ENCODE measurements around the gene RPS21.

The RPS21 gene

GRCh38 chr20:62392077-62392418 is 5.1 kb downstream of the RPS21 start:
- no peak overlapping the region for H3K4me3 ChIP-seq (ENCODE audit: insufficient read length, low read depth)
- H3K4me1 ChIP-seq (ENCODE audit: insufficient read depth, insufficient read length): no peaks in the 10 kb centered on the region
- H3K9ac ChIP-seq (ENCODE audit: insufficient read length, low read depth): no peak overlapping the region
- no peaks in the 10 kb centered on the region for H3K9me3 ChIP-seq (ENCODE audit: insufficient read depth, low read length)
- TF ChIP-seq SUZ12 (IDR thresholded peaks at IDR 0.05; ENCODE audit: extremely low read depth, insufficient read depth, insufficient read length): no peak
- TF ChIP-seq YY1 (IDR thresholded peaks at IDR 0.05; ENCODE audit: insufficient read depth, insufficient read length): no peak
- TF ChIP-seq ZNF274 (IDR thresholded peaks at IDR 0.05; ENCODE audit: low read depth, low read length): no peak
- H3K27me3 ChIP-seq (ENCODE audit: insufficient read depth, insufficient read length): no peaks in the 10 kb centered on the region
- H3K36me3 ChIP-seq (ENCODE audit: insufficient read depth, insufficient read length, low read length): peaks cover 87% of the 10 kb centered on the region
- DNase-seq (ENCODE audit: low read depth, low spot score): no peak

GRCh38 chr20:62392621-62393334 is 5.9 kb downstream of the RPS21 start:
- Histone ChIP-seq H3K9ac (ENCODE audit: insufficient read length, low read depth) (no peak overlapping the region), H3K36me3 (ENCODE audit: insufficient read depth, insufficient read length, low read length) (peaks cover 85% of the 10 kb centered on the region), H3K27me3 (ENCODE audit: insufficient read depth, insufficient read length) (no peaks in the 10 kb centered on the region), H3K4me1 (ENCODE audit: insufficient read depth, insufficient read length) (no peaks in the 10 kb centered on the region), H3K4me3 (ENCODE audit: insufficient read length, low read depth) (no peak overlapping the region), H3K9me3 (ENCODE audit: insufficient read depth, low read length) (no peaks in the 10 kb centered on the region)
- DNase-seq (ENCODE audit: low read depth, low spot score): no peak
- TF ChIP-seq ZNF274 (IDR thresholded peaks at IDR 0.05; ENCODE audit: low read depth, low read length): no peak
- TF ChIP-seq SUZ12 (IDR thresholded peaks at IDR 0.05; ENCODE audit: extremely low read depth, insufficient read depth, insufficient read length): no peak
- no peak for TF ChIP-seq YY1 (IDR thresholded peaks at IDR 0.05; ENCODE audit: insufficient read depth, insufficient read length)

- peaks cover 80% of the 10 kb centered on the region for H3K36me3 ChIP-seq (ENCODE audit: insufficient read depth, insufficient read length, low read length)
- TF ChIP-seq YY1 (IDR thresholded peaks at IDR 0.05; ENCODE audit: insufficient read depth, insufficient read length): no peak
- no peak for TF ChIP-seq ZNF274 (IDR thresholded peaks at IDR 0.05; ENCODE audit: low read depth, low read length)
- TF ChIP-seq SUZ12 (IDR thresholded peaks at IDR 0.05; ENCODE audit: extremely low read depth, insufficient read depth, insufficient read length): no peak
- no peak overlapping the region for H3K9ac ChIP-seq (ENCODE audit: insufficient read length, low read depth)
- H3K9me3 ChIP-seq (ENCODE audit: insufficient read depth, low read length): no peaks in the 10 kb centered on the region
- DNase-seq (ENCODE audit: low read depth, low spot score): no peak
- no peaks in the 10 kb centered on the region for H3K4me1 ChIP-seq (ENCODE audit: insufficient read depth, insufficient read length)
- H3K27me3 ChIP-seq (ENCODE audit: insufficient read depth, insufficient read length): no peaks in the 10 kb centered on the region
- no peak overlapping the region for H3K4me3 ChIP-seq (ENCODE audit: insufficient read length, low read depth)
Observed at GRCh38 chr20:62393335-62393665, 6.4 kb downstream of the RPS21 start.

- no peaks in the 10 kb centered on the region for H3K9me3 ChIP-seq (ENCODE audit: insufficient read depth, low read length)
- H3K36me3 ChIP-seq (ENCODE audit: insufficient read depth, insufficient read length, low read length): peaks cover 75% of the 10 kb centered on the region
- H3K27me3 ChIP-seq (ENCODE audit: insufficient read depth, insufficient read length): no peaks in the 10 kb centered on the region
- H3K9ac ChIP-seq (ENCODE audit: insufficient read length, low read depth): no peak overlapping the region
- no peak overlapping the region for H3K4me3 ChIP-seq (ENCODE audit: insufficient read length, low read depth)
- H3K4me1 ChIP-seq (ENCODE audit: insufficient read depth, insufficient read length): no peaks in the 10 kb centered on the region
- no peak for DNase-seq (ENCODE audit: low read depth, low spot score)
- TF ChIP-seq ZNF274 (IDR thresholded peaks at IDR 0.05; ENCODE audit: low read depth, low read length) (no peak), SUZ12 (IDR thresholded peaks at IDR 0.05; ENCODE audit: extremely low read depth, insufficient read depth, insufficient read length) (no peak), YY1 (IDR thresholded peaks at IDR 0.05; ENCODE audit: insufficient read depth, insufficient read length) (no peak)
Observed at GRCh38 chr20:62393830-62394229, 6.9 kb downstream of the RPS21 start.

- Histone ChIP-seq H3K4me3 (ENCODE audit: insufficient read length, low read depth) (no peak overlapping the region), H3K9ac (ENCODE audit: insufficient read length, low read depth) (peak overlapping the region; percentile 26), H3K4me1 (ENCODE audit: insufficient read depth, insufficient read length) (no peaks in the 10 kb centered on the region), H3K36me3 (ENCODE audit: insufficient read depth, insufficient read length, low read length) (peaks cover 68% of the 10 kb centered on the region), H3K27me3 (ENCODE audit: insufficient read depth, insufficient read length) (no peaks in the 10 kb centered on the region), H3K9me3 (ENCODE audit: insufficient read depth, low read length) (no peaks in the 10 kb centered on the region)
- no peak for DNase-seq (ENCODE audit: low read depth, low spot score)
- TF ChIP-seq YY1 (IDR thresholded peaks at IDR 0.05; ENCODE audit: insufficient read depth, insufficient read length) (no peak), SUZ12 (IDR thresholded peaks at IDR 0.05; ENCODE audit: extremely low read depth, insufficient read depth, insufficient read length) (no peak), ZNF274 (IDR thresholded peaks at IDR 0.05; ENCODE audit: low read depth, low read length) (no peak)
Observed at GRCh38 chr20:62394248-62395245, 7.6 kb downstream of the RPS21 start.

- Histone ChIP-seq H3K36me3 (ENCODE audit: insufficient read depth, insufficient read length, low read length) (peaks cover 57% of the 10 kb centered on the region), H3K27me3 (ENCODE audit: insufficient read depth, insufficient read length) (no peaks in the 10 kb centered on the region), H3K9me3 (ENCODE audit: insufficient read depth, low read length) (no peaks in the 10 kb centered on the region), H3K4me3 (ENCODE audit: insufficient read length, low read depth) (no peak overlapping the region), H3K4me1 (ENCODE audit: insufficient read depth, insufficient read length) (no peaks in the 10 kb centered on the region), H3K9ac (ENCODE audit: insufficient read length, low read depth) (no peak overlapping the region)
- no peak for DNase-seq (ENCODE audit: low read depth, low spot score)
- TF ChIP-seq YY1 (IDR thresholded peaks at IDR 0.05; ENCODE audit: insufficient read depth, insufficient read length) (no peak), SUZ12 (IDR thresholded peaks at IDR 0.05; ENCODE audit: extremely low read depth, insufficient read depth, insufficient read length) (no peak), ZNF274 (IDR thresholded peaks at IDR 0.05; ENCODE audit: low read depth, low read length) (no peak)
Observed at GRCh38 chr20:62395311-62396242, 8.7 kb downstream of the RPS21 start.

Data from NT2/D1 (cell line).